Ascending aorta (tissue), 2 donors: ENCODE data around the gene USP43. TPM values are rescaled to one million over a fixed set of nuclear protein-coding genes. Genes with fewer than 3 reads are reported as not detected.
"Not testable (repeated sequence)": the region's sequence is repeated elsewhere in the genome, so short reads cannot be mapped to it uniquely, and the experiment has no call there.

Experiments used
- DNase-seq, 2 donors: peaks; one replicate each; pipeline ENCODE4 v3.0.0-alpha.2; 2019; ENCODE audit warnings: low spot score in 2 of 2
- H3K27ac ChIP-seq, 2 donors: fragments of 200-600 bp; sonication (generic); one replicate each; pipeline ENCODE4 v1.5.1; 2016 to 2017; ENCODE audit warnings: mild to moderate bottlenecking in 1 of 2
- H3K27me3 ChIP-seq: fragments of 200-600 bp; sonication (generic); one replicate; pipeline ENCODE4 v1.5.1; 2017
- H3K36me3 ChIP-seq, 2 donors: fragments of 200-600 bp; sonication (generic); one replicate each; pipeline ENCODE4 v1.5.1; 2016
- H3K4me1 ChIP-seq, 2 donors: fragments of 200-600 bp; sonication (generic); one replicate each; pipeline ENCODE4 v1.5.1; 2016 to 2017; ENCODE audit warnings: mild to moderate bottlenecking in 1 of 2
- H3K4me3 ChIP-seq, 2 donors: fragments of 200-600 bp; sonication (generic); one replicate each; pipeline ENCODE4 v1.5.1; 2016 to 2017; ENCODE audit warnings: mild to moderate bottlenecking in 1 of 2
- H3K9me3 ChIP-seq, 2 donors: fragments of 200-600 bp; sonication (generic); one replicate each; pipeline ENCODE4 v1.5.1; 2016
- intact Hi-C: fragments of 100-400 bp; cut with DNase I; formaldehyde crosslinking; loops from one replicate; pipeline ENCODE4 v1.15.1; 2023
- total RNA-seq: library from RNA; depleted of rRNA; stranded (reverse); fragments of >200 nt; gene quantifications from one replicate; pipeline ENCODE4 v1.1.0, GENCODE V29; 2016
- TF ChIP-seq, protein P1 (sequence below), 3 experiments: fragments of 200-600 bp in 2 of 3; fragments of 450-650 bp in 1 of 3; sonication (generic) in 2 of 3; IDR thresholded peaks; one replicate each; pipeline ENCODE4 v1.5.1; 2016 to 2019; ENCODE audit warnings: antibody characterized with exemption in 3 of 3, mild to moderate bottlenecking in 1 of 3, moderate library complexity in 1 of 3

USP43 gene
- total RNA-seq, 1 donor from 2014 or later, result not detected

DNA sequence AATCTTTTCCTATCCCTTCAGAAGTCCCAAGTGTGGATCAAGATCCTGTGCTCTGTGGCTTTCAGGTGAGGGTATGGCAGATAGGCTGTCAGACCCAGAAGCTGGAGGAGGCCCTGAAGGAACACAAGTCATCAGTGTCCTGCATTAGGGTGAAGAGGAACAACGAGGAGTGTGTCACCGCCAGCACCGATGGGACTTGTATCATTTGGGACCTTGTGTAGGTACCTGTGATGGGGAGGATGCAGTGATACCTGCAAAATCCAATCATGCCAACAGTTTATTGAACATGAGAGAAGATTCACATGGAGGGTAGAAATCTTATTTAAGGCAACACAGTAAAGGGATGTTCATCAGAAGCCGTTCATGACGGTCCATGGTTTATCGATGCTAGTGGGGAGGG is 10.0 kb upstream of the USP43 start:
- DNase-seq, result no peak
- TF ChIP-seq, protein P1, sequence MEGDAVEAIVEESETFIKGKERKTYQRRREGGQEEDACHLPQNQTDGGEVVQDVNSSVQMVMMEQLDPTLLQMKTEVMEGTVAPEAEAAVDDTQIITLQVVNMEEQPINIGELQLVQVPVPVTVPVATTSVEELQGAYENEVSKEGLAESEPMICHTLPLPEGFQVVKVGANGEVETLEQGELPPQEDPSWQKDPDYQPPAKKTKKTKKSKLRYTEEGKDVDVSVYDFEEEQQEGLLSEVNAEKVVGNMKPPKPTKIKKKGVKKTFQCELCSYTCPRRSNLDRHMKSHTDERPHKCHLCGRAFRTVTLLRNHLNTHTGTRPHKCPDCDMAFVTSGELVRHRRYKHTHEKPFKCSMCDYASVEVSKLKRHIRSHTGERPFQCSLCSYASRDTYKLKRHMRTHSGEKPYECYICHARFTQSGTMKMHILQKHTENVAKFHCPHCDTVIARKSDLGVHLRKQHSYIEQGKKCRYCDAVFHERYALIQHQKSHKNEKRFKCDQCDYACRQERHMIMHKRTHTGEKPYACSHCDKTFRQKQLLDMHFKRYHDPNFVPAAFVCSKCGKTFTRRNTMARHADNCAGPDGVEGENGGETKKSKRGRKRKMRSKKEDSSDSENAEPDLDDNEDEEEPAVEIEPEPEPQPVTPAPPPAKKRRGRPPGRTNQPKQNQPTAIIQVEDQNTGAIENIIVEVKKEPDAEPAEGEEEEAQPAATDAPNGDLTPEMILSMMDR (IDR thresholded peaks at IDR 0.05), result no peak

DNA sequence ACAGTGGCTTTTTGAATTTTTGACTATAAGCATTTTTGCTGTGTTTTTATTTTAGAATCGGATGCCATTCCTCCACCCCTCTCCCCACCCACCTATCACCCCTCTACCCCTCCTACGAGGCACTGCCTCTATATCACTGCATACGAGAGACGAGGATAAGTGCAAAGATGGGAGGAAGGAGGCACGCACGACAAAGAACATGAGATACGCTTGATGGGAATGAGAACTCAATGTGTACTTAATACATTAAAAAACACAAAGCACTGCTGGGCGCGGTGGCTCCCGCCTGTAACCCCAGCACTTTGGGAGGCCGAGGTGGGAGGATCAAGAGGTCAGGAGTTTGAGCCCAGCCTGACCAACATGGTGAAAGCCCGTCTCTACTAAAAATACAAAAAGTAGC is 8.8 kb upstream of the USP43 start:
- Histone ChIP-seq H3K4me3 (no peak overlapping the region), H3K36me3 (no peaks in the 10 kb centered on the region), H3K27ac (no peak overlapping the region), H3K27me3 (no peaks in the 10 kb centered on the region), H3K4me1 (no peaks in the 10 kb centered on the region), H3K9me3 (no peaks in the 10 kb centered on the region)
- intact Hi-C loops, result no loop called here
- DNase-seq, result no peak
- TF ChIP-seq, protein P1 (IDR thresholded peaks at IDR 0.05), result no peak

More for the DNA sequence above, 10.0 kb upstream of the USP43 start:
- H3K4me3 ChIP-seq, result no peak overlapping the region
- H3K9me3 ChIP-seq, result no peaks in the 10 kb centered on the region
- intact Hi-C loops, result no loop called here
- H3K4me1 ChIP-seq, result no peaks in the 10 kb centered on the region
- no peaks in the 10 kb centered on the region for H3K36me3 ChIP-seq
- H3K27ac ChIP-seq, result no peak overlapping the region
- H3K27me3 ChIP-seq, result no peaks in the 10 kb centered on the region

DNA sequence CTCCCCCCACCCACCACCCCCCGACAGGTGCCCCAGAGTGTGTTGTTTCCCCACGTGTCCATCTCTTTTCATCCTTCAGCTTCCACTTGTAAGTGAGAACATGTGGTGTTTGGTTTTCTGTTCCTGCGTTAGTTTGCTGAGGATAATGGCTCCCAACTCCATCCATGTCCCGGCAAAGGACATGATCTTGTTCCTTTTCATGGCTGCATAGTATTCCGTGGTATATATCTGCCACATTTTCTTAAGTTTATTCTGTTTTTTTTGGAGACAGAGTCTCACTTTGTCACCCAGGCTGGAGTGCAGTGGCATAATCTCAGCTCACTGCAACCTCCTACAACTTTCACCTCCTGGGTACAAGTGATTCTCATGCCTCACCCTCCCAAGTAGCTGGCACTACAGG is 4.9 kb upstream of the USP43 start:
- H3K27me3 ChIP-seq, H3K27ac ChIP-seq, H3K4me1 ChIP-seq, H3K36me3 ChIP-seq, DNase-seq, H3K9me3 ChIP-seq, H3K4me3 ChIP-seq, intact Hi-C loops: not testable (repeated sequence)

DNA sequence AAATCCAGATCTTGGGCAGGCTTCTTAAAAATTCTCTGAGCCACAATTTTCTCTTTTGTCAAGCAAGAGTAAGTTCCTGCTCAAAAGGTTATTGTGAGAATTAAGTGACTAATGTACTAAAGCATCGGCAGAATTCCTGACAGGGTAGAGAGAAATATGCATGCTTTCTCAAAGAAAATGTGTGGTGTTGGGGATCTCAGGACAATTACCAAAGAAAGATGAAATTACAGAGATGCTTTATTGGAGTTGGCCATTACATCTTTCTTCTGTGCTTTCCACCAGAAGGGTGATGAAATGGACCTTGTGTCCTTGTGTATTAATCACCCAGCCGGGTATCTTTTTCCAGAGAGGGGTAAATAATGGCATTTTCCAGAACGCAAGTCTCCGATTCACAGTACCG is 1.7 kb upstream of the USP43 start:
- H3K9me3 ChIP-seq, result no peaks in the 10 kb centered on the region
- no peak overlapping the region for H3K4me3 ChIP-seq
- intact Hi-C loops, result no loop called here
- peaks cover 4 to 10% of the 10 kb centered on the region in 2 donors for H3K4me1 ChIP-seq
- no peak for DNase-seq
- TF ChIP-seq, protein P1 (IDR thresholded peaks at IDR 0.05), result no peak
- peaks cover 6% of the 10 kb centered on the region for H3K27me3 ChIP-seq
- H3K27ac ChIP-seq, result no peak overlapping the region
- H3K36me3 ChIP-seq, result no peaks in the 10 kb centered on the region

DNA sequence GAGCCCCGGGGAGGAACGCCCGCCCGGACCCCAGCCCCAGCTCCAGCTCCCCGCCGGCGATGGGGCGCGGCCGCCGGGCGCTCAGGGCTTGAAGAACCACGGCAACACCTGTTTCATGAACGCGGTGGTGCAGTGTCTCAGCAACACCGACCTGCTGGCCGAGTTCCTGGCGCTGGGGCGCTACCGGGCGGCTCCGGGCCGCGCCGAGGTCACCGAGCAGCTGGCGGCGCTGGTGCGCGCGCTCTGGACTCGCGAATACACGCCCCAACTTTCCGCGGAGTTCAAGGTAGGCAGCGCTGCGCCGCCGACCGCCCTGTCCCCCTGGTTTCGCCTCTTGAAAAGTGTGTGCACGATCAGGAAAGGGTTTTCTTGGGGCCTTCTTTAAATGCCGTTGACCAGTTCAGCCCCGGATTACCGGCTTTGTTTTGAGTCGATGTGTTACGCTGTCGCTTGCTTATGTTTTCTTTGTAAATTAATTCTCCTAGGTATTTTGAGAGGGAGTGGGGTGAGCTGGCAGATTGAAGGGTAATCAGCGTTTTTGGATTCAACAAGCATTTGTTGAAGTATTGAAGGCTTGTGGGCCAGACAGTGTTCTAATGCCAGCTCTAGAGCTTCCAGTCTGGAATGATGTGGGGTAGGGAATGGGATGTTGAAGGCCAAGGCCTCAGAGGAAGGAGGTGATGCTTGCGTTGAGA is 681 bp downstream of the USP43 start:
- intact Hi-C loops, result no loop called here
- TF ChIP-seq, protein P1 (IDR thresholded peaks at IDR 0.05), result no peak
- DNase-seq, result no peak
- H3K27ac ChIP-seq, result no peak overlapping the region
- H3K36me3 ChIP-seq, result no peaks in the 10 kb centered on the region
- peaks cover 4 to 10% of the 10 kb centered on the region in 2 donors for H3K4me1 ChIP-seq
- H3K9me3 ChIP-seq, result no peaks in the 10 kb centered on the region
- H3K27me3 ChIP-seq, result peaks cover 6% of the 10 kb centered on the region
- H3K4me3 ChIP-seq, result peak overlapping the region; percentile 53 to 61

DNA sequence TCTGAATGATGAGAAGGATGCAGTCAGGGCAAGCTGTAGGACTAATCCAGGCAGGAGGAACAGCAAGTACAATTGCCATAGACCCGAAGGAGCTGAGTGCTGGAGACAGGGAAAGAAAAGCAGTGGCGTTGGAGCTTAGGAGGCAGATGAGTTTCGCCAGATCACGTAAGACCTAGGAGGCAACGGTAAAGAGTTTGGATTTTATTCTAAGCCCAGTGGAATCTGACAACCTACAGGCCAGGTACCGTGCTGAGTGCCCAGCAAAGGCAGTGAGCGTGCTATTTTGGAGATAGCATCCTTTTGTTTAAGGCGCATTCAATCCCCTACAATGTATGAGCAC is 1.2 kb downstream of the USP43 start:
- no peak overlapping the region for H3K4me3 ChIP-seq
- TF ChIP-seq, protein P1 (IDR thresholded peaks at IDR 0.05), result no peak

More for the DNA sequence above, 1.2 kb downstream of the USP43 start:
- no peak for DNase-seq
- H3K9me3 ChIP-seq, result no peaks in the 10 kb centered on the region
- intact Hi-C loops, result no loop called here
- H3K4me1 ChIP-seq, result peaks cover 4 to 10% of the 10 kb centered on the region in 2 donors
- no peaks in the 10 kb centered on the region for H3K36me3 ChIP-seq
- H3K27me3 ChIP-seq, result peaks cover 6% of the 10 kb centered on the region
- H3K27ac ChIP-seq, result no peak overlapping the region
